MM.1S (cell line): ENCODE results near the gene CAD.
A peak's percentile ranks its signal among the peaks of the same experiment; 100 is the strongest.

ENCODE experiments used
- DNase-seq: peaks from one replicate; pipeline ENCODE4 v3.0.0-alpha.2; 2015
- H2AFZ ChIP-seq: fragments of 300-600 bp; sonication (generic); 2 replicates; pipeline ENCODE4 v1.6.0; 2016; ENCODE audit warnings: antibody characterized with exemption, low read length
- H3F3A ChIP-seq: fragments of 300-600 bp; sonication (generic); 2 replicates; pipeline ENCODE4 v1.6.1; 2016; ENCODE audit warnings: mild to moderate bottlenecking, antibody characterized with exemption, low read length, moderate library complexity, mixed read lengths; ENCODE audit not compliant: insufficient read depth
- H3K27ac ChIP-seq: fragments of 300-600 bp; sonication (generic); 2 replicates; pipeline ENCODE4 v1.5.1; 2016; ENCODE audit warnings: mild to moderate bottlenecking, low read length
- H3K27me3 ChIP-seq: fragments of 300-600 bp; sonication (generic); replicated peaks from 2 replicates; pipeline ENCODE4 v1.6.0; 2016; ENCODE audit warnings: low read length; ENCODE audit not compliant: insufficient read depth
- H3K36me3 ChIP-seq: fragments of 300-600 bp; sonication (generic); replicated peaks from 2 replicates; pipeline ENCODE4 v1.6.1; 2016; ENCODE audit warnings: mild to moderate bottlenecking, low read length, mixed read lengths; ENCODE audit not compliant: insufficient read depth
- H3K4me1 ChIP-seq: fragments of 300-600 bp; sonication (generic); 2 replicates; pipeline ENCODE4 v1.6.1; 2016; ENCODE audit warnings: low read length, mixed read lengths
- H3K4me2 ChIP-seq: fragments of 300-600 bp; sonication (generic); 2 replicates; pipeline ENCODE4 v1.6.0; 2016; ENCODE audit warnings: low read depth, low read length
- H3K4me3 ChIP-seq: fragments of 300-600 bp; sonication (generic); 2 replicates; pipeline ENCODE4 v1.5.1; 2016; ENCODE audit warnings: low read length, mixed read lengths
- H3K79me2 ChIP-seq: fragments of 300-600 bp; sonication (generic); 2 replicates; pipeline ENCODE4 v1.6.1; 2016; ENCODE audit warnings: mixed run types, low read length, mixed read lengths
- H3K9ac ChIP-seq: fragments of 300-600 bp; sonication (generic); 2 replicates; pipeline ENCODE4 v1.6.1; 2016; ENCODE audit warnings: low read length, mixed read lengths
- H3K9me2 ChIP-seq: fragments of 300-600 bp; sonication (generic); replicated peaks from 2 replicates; pipeline ENCODE4 v1.6.1; 2016; ENCODE audit warnings: mild to moderate bottlenecking, low read length, mixed read lengths; ENCODE audit not compliant: insufficient read depth
- H3K9me3 ChIP-seq: fragments of 300-600 bp; sonication (generic); replicated peaks from 2 replicates; pipeline ENCODE4 v1.6.1; 2016; ENCODE audit warnings: mild to moderate bottlenecking, low read length, mixed read lengths; ENCODE audit not compliant: insufficient read depth
- H4K20me1 ChIP-seq: fragments of 300-600 bp; sonication (generic); 2 replicates; pipeline ENCODE4 v1.6.1; 2016; ENCODE audit warnings: mild to moderate bottlenecking, low read length, moderate library complexity, mixed read lengths; ENCODE audit not compliant: insufficient read depth
- EZH2 ChIP-seq: fragments of 300-600 bp; sonication (generic); optimal IDR thresholded peaks from 2 replicates; pipeline ENCODE3; 2017; ENCODE audit warnings: low read depth, mild to moderate bottlenecking, antibody characterized with exemption, low read length, mixed read lengths
- EZH2phosphoT487 ChIP-seq: fragments of 300-600 bp; sonication (generic); IDR thresholded peaks from 2 replicates; pipeline ENCODE4 v1.6.1; 2018; ENCODE audit warnings: antibody characterized with exemption, low read length
- TF ChIP-seq, protein P1 (sequence below): fragments of 300-600 bp; sonication (generic); IDR thresholded peaks from 2 replicates; pipeline ENCODE4 v1.5.1; 2016; ENCODE audit warnings: antibody characterized with exemption, low read length, mixed read lengths

The CAD gene

DNA sequence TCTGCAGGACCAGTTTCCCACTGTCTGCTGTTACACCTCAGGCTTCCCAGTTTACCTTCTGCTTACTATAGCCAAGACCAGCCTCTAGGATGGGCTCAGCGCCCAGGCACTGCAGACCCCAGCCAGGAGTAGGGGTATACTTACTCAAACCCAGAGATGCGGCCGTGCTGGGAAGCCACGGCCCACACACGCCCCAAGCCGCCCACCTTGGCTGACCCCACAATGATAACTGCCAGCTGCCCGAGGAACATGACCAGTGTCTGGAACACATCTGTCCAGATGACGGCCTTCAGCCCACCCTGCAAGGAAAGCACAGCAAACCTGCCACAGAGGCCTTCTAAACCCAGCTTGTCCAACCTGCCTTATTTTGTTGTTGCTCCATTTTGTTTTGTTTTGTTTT lies 12.0 kb upstream of the CAD start:
- peaks cover 12% of the 10 kb centered on the region for H3K4me1 ChIP-seq
- H3K4me3 ChIP-seq = no peak overlapping the region
- no peak for TF ChIP-seq EZH2
- TF ChIP-seq EZH2phosphoT487 = no peak
- TF ChIP-seq, protein P1, sequence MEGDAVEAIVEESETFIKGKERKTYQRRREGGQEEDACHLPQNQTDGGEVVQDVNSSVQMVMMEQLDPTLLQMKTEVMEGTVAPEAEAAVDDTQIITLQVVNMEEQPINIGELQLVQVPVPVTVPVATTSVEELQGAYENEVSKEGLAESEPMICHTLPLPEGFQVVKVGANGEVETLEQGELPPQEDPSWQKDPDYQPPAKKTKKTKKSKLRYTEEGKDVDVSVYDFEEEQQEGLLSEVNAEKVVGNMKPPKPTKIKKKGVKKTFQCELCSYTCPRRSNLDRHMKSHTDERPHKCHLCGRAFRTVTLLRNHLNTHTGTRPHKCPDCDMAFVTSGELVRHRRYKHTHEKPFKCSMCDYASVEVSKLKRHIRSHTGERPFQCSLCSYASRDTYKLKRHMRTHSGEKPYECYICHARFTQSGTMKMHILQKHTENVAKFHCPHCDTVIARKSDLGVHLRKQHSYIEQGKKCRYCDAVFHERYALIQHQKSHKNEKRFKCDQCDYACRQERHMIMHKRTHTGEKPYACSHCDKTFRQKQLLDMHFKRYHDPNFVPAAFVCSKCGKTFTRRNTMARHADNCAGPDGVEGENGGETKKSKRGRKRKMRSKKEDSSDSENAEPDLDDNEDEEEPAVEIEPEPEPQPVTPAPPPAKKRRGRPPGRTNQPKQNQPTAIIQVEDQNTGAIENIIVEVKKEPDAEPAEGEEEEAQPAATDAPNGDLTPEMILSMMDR = no peak
- 0 out of 2 replicates have a peak, but pooled peaks cover 6% of the 10 kb centered on the region for H3K79me2 ChIP-seq
- no peaks in the 10 kb centered on the region for H4K20me1 ChIP-seq
- no peak overlapping the region for H2AFZ ChIP-seq
- peak overlapping the region; percentile 24; the same call in 1 of the 2 replicates for H3K27ac ChIP-seq
- no peaks in the 10 kb centered on the region for H3K27me3 ChIP-seq
- no peak for DNase-seq
- H3K4me2 ChIP-seq = no peak overlapping the region
- no peaks in the 10 kb centered on the region; the same call in 1 of the 2 replicates for H3K36me3 ChIP-seq
- H3K9ac ChIP-seq = no peak overlapping the region
- H3K9me2 ChIP-seq = no peaks in the 10 kb centered on the region
- 0 out of 2 replicates have a peak, but pooled peaks cover 4% of the 10 kb centered on the region for H3F3A ChIP-seq
- no peaks in the 10 kb centered on the region for H3K9me3 ChIP-seq

DNA sequence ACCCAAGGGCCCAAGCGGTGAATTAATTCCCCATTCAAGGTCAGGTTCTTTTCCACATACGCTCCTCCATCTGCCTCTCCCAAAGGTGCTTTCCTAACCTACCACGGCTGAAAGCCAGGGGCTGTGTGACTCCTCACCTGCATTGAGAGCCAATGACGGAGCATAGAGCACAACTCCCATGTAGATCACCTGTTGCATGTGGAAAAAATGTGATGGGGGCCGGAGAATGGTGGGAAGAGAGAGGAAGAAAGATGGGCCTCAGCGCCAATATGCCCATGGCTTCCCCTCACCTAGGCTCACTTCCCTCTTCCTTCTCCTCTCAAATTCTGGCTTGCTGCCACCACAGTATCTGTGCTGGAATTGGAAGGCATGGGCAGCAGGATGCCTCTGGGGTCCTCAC lies 10.8 kb upstream of the CAD start:
- Histone ChIP-seq H4K20me1 (no peaks in the 10 kb centered on the region), H3K9ac (no peak overlapping the region), H3K4me3 (no peak overlapping the region), H3K4me2 (no peak overlapping the region), H3K27ac (no peak overlapping the region; the same call in 1 of the 2 replicates), H3K9me3 (no peaks in the 10 kb centered on the region), H2AFZ (no peak overlapping the region), H3K79me2 (peaks cover 10% of the 10 kb centered on the region; the same call in 1 of the 2 replicates), H3K4me1 (peaks cover 16% of the 10 kb centered on the region), H3K9me2 (no peaks in the 10 kb centered on the region), H3K36me3 (no peaks in the 10 kb centered on the region; the same call in 1 of the 2 replicates), H3F3A (0 out of 2 replicates have a peak, but pooled peaks cover 4% of the 10 kb centered on the region), H3K27me3 (no peaks in the 10 kb centered on the region)
- DNase-seq = no peak
- TF ChIP-seq EZH2phosphoT487 (no peak), EZH2 (no peak)
- TF ChIP-seq, protein P1 = no peak

DNA sequence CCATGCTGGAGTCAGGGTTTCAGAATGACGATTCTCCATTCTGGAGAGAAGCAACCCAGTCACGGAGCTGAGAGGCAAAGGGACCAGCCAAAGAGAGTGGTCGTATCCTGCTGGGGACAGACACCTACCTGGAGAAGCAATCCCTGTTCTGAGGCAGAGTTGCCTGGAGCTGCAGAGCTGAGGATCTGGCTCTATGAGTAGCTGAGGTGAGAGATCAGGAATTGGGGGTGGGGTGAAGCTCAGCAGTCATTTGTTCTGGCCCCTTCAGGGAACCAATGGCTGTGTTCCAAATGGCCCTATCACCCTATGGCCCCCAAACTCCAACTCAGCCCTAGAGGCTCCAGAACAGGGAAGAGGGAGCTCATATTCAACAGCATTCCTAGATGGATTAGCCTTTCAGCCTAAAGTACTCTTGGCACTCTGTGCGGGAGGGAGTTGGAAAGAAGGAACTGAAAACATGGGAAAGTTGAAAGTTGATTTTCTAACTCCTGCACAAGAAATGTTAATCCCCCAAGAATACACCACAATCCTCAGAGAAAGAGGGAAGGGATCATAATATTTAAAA lies 8.6 kb upstream of the CAD start:
- no peaks in the 10 kb centered on the region for H3K9me2 ChIP-seq
- H2AFZ ChIP-seq = no peak overlapping the region
- H3K4me2 ChIP-seq = no peak overlapping the region
- no peak overlapping the region for H3K4me3 ChIP-seq
- peaks cover 21% of the 10 kb centered on the region for H3K4me1 ChIP-seq
- no peak for DNase-seq
- no peaks in the 10 kb centered on the region for H3K27me3 ChIP-seq
- H3K79me2 ChIP-seq = peaks cover 25% of the 10 kb centered on the region
- H3K9ac ChIP-seq = no peak overlapping the region
- H3K9me3 ChIP-seq = no peaks in the 10 kb centered on the region
- peaks cover 14% of the 10 kb centered on the region; the same call in 1 of the 2 replicates for H3F3A ChIP-seq
- H3K27ac ChIP-seq = no peak overlapping the region
- TF ChIP-seq, protein P1 = no peak
- TF ChIP-seq EZH2 (no peak), EZH2phosphoT487 (no peak)
- H4K20me1 ChIP-seq = no peaks in the 10 kb centered on the region
- H3K36me3 ChIP-seq = no peaks in the 10 kb centered on the region; the same call in 1 of the 2 replicates
